A549 (cell line): ENCODE measurements around the gene MRPL51. TPM values are rescaled to one million over a fixed set of nuclear protein-coding genes. Genes with fewer than 3 reads are reported as not detected.
A peak's percentile ranks its signal among the peaks of the same experiment; 100 is the strongest.

Experiments used
- ATAC-seq, 2 experiments: fragments of 200-7000 bp in 1 of 2; fragments of >200 bp in 1 of 2; cut with Nextera tagmentation in 1 of 2; cut with Tn5 transposase in 1 of 2; 3 replicates each; pipeline versions ENCODE4 v1.8.0 to v1.9.1; 2018 to 2020; ENCODE audit warnings: mild to moderate bottlenecking in 1 of 2, moderate library complexity in 1 of 2
- CTCF ChIA-PET: fragments of 300-600 bp; sonication (Branson Sonifier 250); formaldehyde crosslinking; extraction: SDS; loops from one replicate; lab custom pipeline; 2021; ENCODE audit warnings: antibody characterized with exemption, inconsistent platforms; lab: Yijun Ruan, JAX
- POLR2A ChIA-PET: fragments of 350-600 bp; formaldehyde crosslinking; extraction: SDS; loops from one replicate; lab custom pipeline; 2021; ENCODE audit warnings: antibody characterized with exemption, inconsistent platforms; lab: Yijun Ruan, JAX
- DNase-seq, 2 experiments: peaks; one replicate each; pipeline versions ENCODE4 v3.0.0 to v3.0.0-alpha.2; 2011 to 2016; ENCODE audit warnings: low read depth in 1 of 2, low spot score in 1 of 2
- FAIRE-seq: peaks from 2 replicates; lab custom pipeline; 2011; peaks lifted over from hg19 to GRCh38; lab: Jason Lieb, UNC
- H3K27ac ChIP-seq, 2 experiments: fragments of >200 bp; sonication (Bioruptor Twin); formaldehyde crosslinking; 3 replicates each; pipeline ENCODE4 v1.5.1; 2016 to 2017
- H3K4me1 ChIP-seq: fragments of >200 bp; sonication (Bioruptor Twin); formaldehyde crosslinking; 3 replicates; pipeline ENCODE4 v1.6.1; 2016
- H3K4me2 ChIP-seq: fragments of >200 bp; sonication (Bioruptor Twin); formaldehyde crosslinking; 3 replicates; pipeline ENCODE4 v1.6.1; 2016
- H3K4me3 ChIP-seq: fragments of >200 bp; sonication (Bioruptor Twin); formaldehyde crosslinking; 3 replicates; pipeline ENCODE4 v1.5.1; 2016
- H3K9me3 ChIP-seq: fragments of >200 bp; sonication (Bioruptor Twin); formaldehyde crosslinking; 3 replicates; pipeline ENCODE4 v1.6.1; 2016
- BHLHE40 ChIP-seq: IDR thresholded peaks from 2 replicates; pipeline ENCODE4 v1.6.1; 2012; ENCODE audit warnings: low read depth, low read length, inconsistent platforms
- CHD2 ChIP-seq: fragments of 150-350 bp; IDR thresholded peaks from 2 replicates; pipeline ENCODE4 v1.6.1; 2014; ENCODE audit warnings: low read length; ENCODE audit not compliant: partially characterized antibody
- E2F6 ChIP-seq: IDR thresholded peaks from 2 replicates; pipeline ENCODE4 v1.6.1; 2012; ENCODE audit warnings: low read depth, borderline replicate concordance
- EHF ChIP-seq: fragments of 250-450 bp; sonication (Bioruptor Pico); IDR thresholded peaks from 2 replicates; pipeline ENCODE4 v1.5.0; 2020; ENCODE audit warnings: mild to moderate bottlenecking
- FOSL2 ChIP-seq, 2 experiments: fragments of 450-650 bp in 1 of 2; fragments of >200 bp in 1 of 2; sonication (Bioruptor Twin) in 1 of 2; formaldehyde crosslinking; IDR thresholded peaks; 2 replicates each; pipeline versions ENCODE4 v1.5.0 to v1.6.1; 2016 to 2020; ENCODE audit warnings: mild to moderate bottlenecking in 1 of 2, moderate library complexity in 1 of 2
- GATA3 ChIP-seq: IDR thresholded peaks from 2 replicates; pipeline ENCODE4 v1.6.1; 2012; ENCODE audit warnings: borderline replicate concordance
- HMGXB4 ChIP-seq: fragments of 250-450 bp; sonication (Bioruptor Pico); IDR thresholded peaks from 2 replicates; pipeline ENCODE4 v1.5.0; 2021; ENCODE audit warnings: mild to moderate bottlenecking, moderate library complexity, borderline replicate concordance
- HOXB13 ChIP-seq: fragments of 250-450 bp; sonication (Bioruptor Pico); IDR thresholded peaks from 2 replicates; pipeline ENCODE4 v1.5.0; 2020; ENCODE audit warnings: low read depth, mild to moderate bottlenecking, moderate library complexity
- HOXB5 ChIP-seq: fragments of 250-450 bp; sonication (Bioruptor Pico); IDR thresholded peaks from 2 replicates; pipeline ENCODE4 v1.5.0; 2020; ENCODE audit warnings: mild to moderate bottlenecking, moderate library complexity
- JUN ChIP-seq, 2 experiments: fragments of >200 bp; sonication (Bioruptor Twin); formaldehyde crosslinking; IDR thresholded peaks; 2 replicates in 1 of 2; 3 replicates in 1 of 2; pipeline ENCODE4 v1.6.1; 2016 to 2017
- JUNB ChIP-seq: fragments of >200 bp; sonication (Bioruptor Twin); formaldehyde crosslinking; IDR thresholded peaks from 2 replicates; pipeline ENCODE4 v1.6.1; 2016
- MAZ ChIP-seq: fragments of 150-350 bp; IDR thresholded peaks from 2 replicates; pipeline ENCODE4 v1.6.1; 2014; ENCODE audit warnings: antibody characterized with exemption, low read depth, low read length, borderline replicate concordance
- MYC ChIP-seq: IDR thresholded peaks from 2 replicates; pipeline ENCODE4 v1.6.1; 2012; ENCODE audit warnings: mild to moderate bottlenecking, inconsistent platforms, low read length, improper control_type of control experiment, borderline replicate concordance
- PHF8 ChIP-seq: fragments of 200-600 bp; sonication (generic); IDR thresholded peaks from 2 replicates; pipeline ENCODE4 v1.6.1; 2016; ENCODE audit warnings: low read depth, mild to moderate bottlenecking, antibody characterized with exemption, moderate library complexity, borderline replicate concordance
- POLR2A ChIP-seq: IDR thresholded peaks from 2 replicates; pipeline ENCODE4 v1.6.1; 2012; ENCODE audit warnings: mild to moderate bottlenecking, low read length
- REST ChIP-seq: fragments of 200-600 bp; sonication (generic); IDR thresholded peaks from 2 replicates; pipeline ENCODE4 v1.6.1; 2016; ENCODE audit warnings: antibody characterized with exemption, mild to moderate bottlenecking, moderate library complexity
- RFX5 ChIP-seq: fragments of 450-650 bp; IDR thresholded peaks from 2 replicates; pipeline ENCODE4 v1.7.1; 2014; ENCODE audit warnings: antibody characterized with exemption, mild to moderate bottlenecking, moderate library complexity
- SMC3 ChIP-seq: fragments of >200 bp; sonication (Bioruptor Twin); formaldehyde crosslinking; IDR thresholded peaks from 3 replicates; pipeline ENCODE4 v1.6.1; 2018; ENCODE audit warnings: inconsistent platforms
- SREBF2 ChIP-seq: fragments of 450-650 bp; IDR thresholded peaks from 2 replicates; pipeline ENCODE4 v1.6.1; 2014; ENCODE audit warnings: mild to moderate bottlenecking, moderate library complexity
- TFCP2L1 ChIP-seq: fragments of 250-450 bp; sonication (Bioruptor Pico); IDR thresholded peaks from 2 replicates; pipeline ENCODE4 v1.5.0; 2021; ENCODE audit warnings: mild to moderate bottlenecking
- TP53 ChIP-seq: fragments of 250-450 bp; sonication (Bioruptor Pico); IDR thresholded peaks from 2 replicates; pipeline ENCODE4 v1.5.0; 2021; ENCODE audit warnings: mild to moderate bottlenecking, moderate library complexity
- ZNF302 ChIP-seq: fragments of 250-450 bp; sonication (Bioruptor Pico); IDR thresholded peaks from 2 replicates; pipeline ENCODE4 v1.9.0; 2021; ENCODE audit warnings: inconsistent platforms, mild to moderate bottlenecking, moderate library complexity
- WGBS: methylation state at CpG from one replicate; pipeline ENCODE4 v1.1.6; 2017; ENCODE audit errors: missing lambda C conversion rate; 5-methylcytosine and 5-hydroxymethylcytosine counted together
- polyA plus RNA-seq, 4 experiments: library from polyadenylated mRNA; depleted of rRNA in 3 of 4; stranded (reverse); fragments of >200 nt; fragmentation: RNase III in 1 of 4; extraction: RNeasy Plus Mini Kit Qiagen cat#74134 plus additional on column Dnase treatment in 1 of 4; gene quantifications; 2 replicates in 3 of 4; 3 replicates in 1 of 4; pipeline ENCODE4 v1.2.3, GENCODE V29; 2011 to 2017
- TF ChIP-seq, protein P1 (sequence below): fragments of 250-450 bp; sonication (Bioruptor Pico); IDR thresholded peaks from 2 replicates; pipeline ENCODE4 v1.5.0; 2020; ENCODE audit warnings: low read depth, mild to moderate bottlenecking, moderate library complexity
- TF ChIP-seq, protein P2 (sequence below): IDR thresholded peaks from 2 replicates; pipeline ENCODE4 v1.6.1; 2012
- TF ChIP-seq, protein P3 (sequence below): IDR thresholded peaks from 2 replicates; pipeline ENCODE4 v1.6.1; 2012
- TF ChIP-seq, protein P4 (sequence below): fragments of >200 bp; sonication (Bioruptor Twin); formaldehyde crosslinking; IDR thresholded peaks from 3 replicates; pipeline ENCODE4 v1.6.1; 2016

Gene MRPL51
- polyA plus RNA-seq, 2 of the 4 experiments (the other 2 are of a cell fraction), result 272 to 337 TPM

GRCh38 chr12:6533923-6534694 lies 41.0 kb upstream of the MRPL51 start, which contains the start of gene GAPDH:
Gene GAPDH, plus strand, starts transcription at chr12:6534517. Its CDS starts 316 bp downstream, at chr12:6534833.
- peak within 1 kb of the TSS; percentile 87 for H3K4me2 ChIP-seq
- ATAC-seq (peak; percentile 54 to 73), DNase-seq (peak; percentile 90 to 99), FAIRE-seq (no peak)
- H3K27ac ChIP-seq, result peak within 1 kb of the TSS; percentile 97 to 100
- H3K4me1 ChIP-seq, result peaks cover 51% of the 10 kb centered on the region
- H3K4me3 ChIP-seq, result peak within 1 kb of the TSS; percentile 97
- TF ChIP-seq, protein P1, sequence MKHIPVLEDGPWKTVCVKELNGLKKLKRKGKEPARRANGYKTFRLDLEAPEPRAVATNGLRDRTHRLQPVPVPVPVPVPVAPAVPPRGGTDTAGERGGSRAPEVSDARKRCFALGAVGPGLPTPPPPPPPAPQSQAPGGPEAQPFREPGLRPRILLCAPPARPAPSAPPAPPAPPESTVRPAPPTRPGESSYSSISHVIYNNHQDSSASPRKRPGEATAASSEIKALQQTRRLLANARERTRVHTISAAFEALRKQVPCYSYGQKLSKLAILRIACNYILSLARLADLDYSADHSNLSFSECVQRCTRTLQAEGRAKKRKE (CRISPR knock-in tag), result 0 out of 2 replicates have a peak, but pooled peaks have one; percentile 10
- TF ChIP-seq BHLHE40 (no peak), E2F6 (peak; percentile 90), HOXB5 (CRISPR knock-in tag) (0 out of 2 replicates have a peak, but pooled peaks have one; percentile 12), SMC3 (0 out of 3 replicates have a peak, but pooled peaks have one; percentile 7), HMGXB4 (no peak), TP53 (CRISPR knock-in tag) (0 out of 2 replicates have a peak, but pooled peaks have one; percentile 11), POLR2A (peak; percentile 99), CHD2 (peak; percentile 8), TFCP2L1 (CRISPR knock-in tag) (no peak), REST (peak; percentile 22; the same call in 1 of the 2 replicates), GATA3 (peak; percentile 45; the same call in 1 of the 2 replicates), JUN (IDR thresholded peaks at IDR 0.05) (peak; percentile 99 to 100), JUNB (no peak), RFX5 (peak; percentile 39; the same call in 1 of the 2 replicates), HOXB13 (CRISPR knock-in tag) (0 out of 2 replicates have a peak, but pooled peaks have one; percentile 38), MAZ (no peak; the same call in 1 of the 2 replicates), EHF (no peak; the same call in 1 of the 2 replicates), MYC (peak; percentile 85), FOSL2 (IDR thresholded peaks at IDR 0.05) (no peak), FOSL2 (CRISPR knock-in tag; IDR thresholded peaks at IDR 0.05) (peak; percentile 46; the same call in 1 of the 2 replicates), SREBF2 (no peak), ZNF302 (no peak), PHF8 (peak; percentile 99)
- TF ChIP-seq, protein P2, sequence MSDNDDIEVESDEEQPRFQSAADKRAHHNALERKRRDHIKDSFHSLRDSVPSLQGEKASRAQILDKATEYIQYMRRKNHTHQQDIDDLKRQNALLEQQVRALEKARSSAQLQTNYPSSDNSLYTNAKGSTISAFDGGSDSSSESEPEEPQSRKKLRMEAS, result peak; percentile 93
- TF ChIP-seq, protein P3, sequence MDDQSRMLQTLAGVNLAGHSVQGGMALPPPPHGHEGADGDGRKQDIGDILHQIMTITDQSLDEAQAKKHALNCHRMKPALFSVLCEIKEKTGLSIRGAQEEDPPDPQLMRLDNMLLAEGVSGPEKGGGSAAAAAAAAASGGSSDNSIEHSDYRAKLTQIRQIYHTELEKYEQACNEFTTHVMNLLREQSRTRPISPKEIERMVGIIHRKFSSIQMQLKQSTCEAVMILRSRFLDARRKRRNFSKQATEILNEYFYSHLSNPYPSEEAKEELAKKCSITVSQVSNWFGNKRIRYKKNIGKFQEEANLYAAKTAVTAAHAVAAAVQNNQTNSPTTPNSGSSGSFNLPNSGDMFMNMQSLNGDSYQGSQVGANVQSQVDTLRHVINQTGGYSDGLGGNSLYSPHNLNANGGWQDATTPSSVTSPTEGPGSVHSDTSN, result peak; percentile 88
- TF ChIP-seq, protein P4, sequence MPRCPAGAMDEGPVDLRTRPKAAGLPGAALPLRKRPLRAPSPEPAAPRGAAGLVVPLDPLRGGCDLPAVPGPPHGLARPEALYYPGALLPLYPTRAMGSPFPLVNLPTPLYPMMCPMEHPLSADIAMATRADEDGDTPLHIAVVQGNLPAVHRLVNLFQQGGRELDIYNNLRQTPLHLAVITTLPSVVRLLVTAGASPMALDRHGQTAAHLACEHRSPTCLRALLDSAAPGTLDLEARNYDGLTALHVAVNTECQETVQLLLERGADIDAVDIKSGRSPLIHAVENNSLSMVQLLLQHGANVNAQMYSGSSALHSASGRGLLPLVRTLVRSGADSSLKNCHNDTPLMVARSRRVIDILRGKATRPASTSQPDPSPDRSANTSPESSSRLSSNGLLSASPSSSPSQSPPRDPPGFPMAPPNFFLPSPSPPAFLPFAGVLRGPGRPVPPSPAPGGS, result peak; percentile 100
- CTCF ChIA-PET, result interaction anchor here (0.6 to 25.9 kb wide), 6 partner anchors 23 to 208 kb away, joined by 3 to 491 read pairs (median 28); partner anchors contain the start of genes IFFO1 and NOP2
- WGBS, result 2% methylated on average over 47 of the region's 62 CpGs
- POLR2A ChIA-PET, result interaction anchor here (0.5 to 3.2 kb wide), 34 partner anchors 11 to 319 kb away, joined by 3 to 42 read pairs (median 4); partner anchors contain the start of genes CDCA3, COPS7A, MRPL51 and NCAPD2
- no peaks in the 10 kb centered on the region for H3K9me3 ChIP-seq
